ENCODE results near the gene TASL.

GRCh38 chrX:30568136-30568535 lies 9.4 kb downstream of the TASL start:
- TF ChIP-seq CTCF (IDR thresholded peaks at IDR 0.05 in 8 of 11, conservative IDR thresholded peaks at IDR 0.05 in 3 of 11) (no peak), POLR2A (IDR thresholded peaks at IDR 0.05) (no peak)

All from spleen (tissue), 7 donors.